Measurements from ENCODE around the gene ANO3.

- TF ChIP-seq, protein P1, sequence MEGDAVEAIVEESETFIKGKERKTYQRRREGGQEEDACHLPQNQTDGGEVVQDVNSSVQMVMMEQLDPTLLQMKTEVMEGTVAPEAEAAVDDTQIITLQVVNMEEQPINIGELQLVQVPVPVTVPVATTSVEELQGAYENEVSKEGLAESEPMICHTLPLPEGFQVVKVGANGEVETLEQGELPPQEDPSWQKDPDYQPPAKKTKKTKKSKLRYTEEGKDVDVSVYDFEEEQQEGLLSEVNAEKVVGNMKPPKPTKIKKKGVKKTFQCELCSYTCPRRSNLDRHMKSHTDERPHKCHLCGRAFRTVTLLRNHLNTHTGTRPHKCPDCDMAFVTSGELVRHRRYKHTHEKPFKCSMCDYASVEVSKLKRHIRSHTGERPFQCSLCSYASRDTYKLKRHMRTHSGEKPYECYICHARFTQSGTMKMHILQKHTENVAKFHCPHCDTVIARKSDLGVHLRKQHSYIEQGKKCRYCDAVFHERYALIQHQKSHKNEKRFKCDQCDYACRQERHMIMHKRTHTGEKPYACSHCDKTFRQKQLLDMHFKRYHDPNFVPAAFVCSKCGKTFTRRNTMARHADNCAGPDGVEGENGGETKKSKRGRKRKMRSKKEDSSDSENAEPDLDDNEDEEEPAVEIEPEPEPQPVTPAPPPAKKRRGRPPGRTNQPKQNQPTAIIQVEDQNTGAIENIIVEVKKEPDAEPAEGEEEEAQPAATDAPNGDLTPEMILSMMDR (IDR thresholded peaks at IDR 0.05; ENCODE audit: low read depth, low read length) = no peak
- TF ChIP-seq, protein P2, sequence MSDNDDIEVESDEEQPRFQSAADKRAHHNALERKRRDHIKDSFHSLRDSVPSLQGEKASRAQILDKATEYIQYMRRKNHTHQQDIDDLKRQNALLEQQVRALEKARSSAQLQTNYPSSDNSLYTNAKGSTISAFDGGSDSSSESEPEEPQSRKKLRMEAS (IDR thresholded peaks at IDR 0.05; ENCODE audit: low read depth, low read length) = no peak
- TF ChIP-seq MYC (IDR thresholded peaks at IDR 0.05; ENCODE audit: low read depth, low read length) (no peak), POLR2A (IDR thresholded peaks at IDR 0.05; ENCODE audit: extremely low read depth, insufficient read length) (no peak)
These were observed 205.4 kb downstream of the ANO3 start for GRCh38 chr11:26537341-26537740.

Measured in NB4 (cell line).